ENCODE measurements around the gene PACS2. TPM values are rescaled to one million over a fixed set of nuclear protein-coding genes. Genes with fewer than 3 reads are reported as not detected.

PACS2 gene
- total RNA-seq, 4 donors from 2014 or later: 142 to 225 (median 183) TPM

- no peak for DNase-seq (ENCODE audit: low spot score in 2 of 2)
- Histone ChIP-seq H3K27me3 (no peaks in the 10 kb centered on the region), H3K4me1 (peaks cover 0 to 23% (median 12%) of the 10 kb centered on the region in 4 donors), H3K9me3 (peaks cover 0 to 25% (median 0%) of the 10 kb centered on the region in 4 donors), H3K27ac (no peak overlapping the region), H3K36me3 (peaks cover 0 to 39% (median 10%) of the 10 kb centered on the region in 3 donors), H3K4me3 (no peak overlapping the region)
- WGBS, 2 donors: 94 to 96% methylated on average over 8 of the region's 9 CpGs
- TF ChIP-seq CTCF (IDR thresholded peaks at IDR 0.05): no peak
- TF ChIP-seq EP300 (IDR thresholded peaks at IDR 0.05): no peak
- TF ChIP-seq POLR2A (IDR thresholded peaks at IDR 0.05): no peak
Measured at GRCh38 chr14:105400016-105400415, 85.5 kb downstream of the PACS2 start.

- 97 to 99% methylated on average over 9 of the region's 9 CpGs for WGBS, 2 donors
Measured at GRCh38 chr14:105401699-105402098, 87.2 kb downstream of the PACS2 start.

GRCh38 chr14:105408592-105408991, 94.0 kb downstream of the PACS2 start:
- Histone ChIP-seq H3K27me3 (peaks cover 0 to 25% of the 10 kb centered on the region in 2 donors), H3K4me3 (no peak overlapping the region), H3K36me3 (no peaks in the 10 kb centered on the region), H3K9me3 (peaks cover 0 to 9% (median 0%) of the 10 kb centered on the region in 4 donors), H3K27ac (no peak overlapping the region), H3K4me1 (peaks cover 0 to 16% (median 11%) of the 10 kb centered on the region in 4 donors)
- TF ChIP-seq CTCF (IDR thresholded peaks at IDR 0.05): no peak
- TF ChIP-seq POLR2A (IDR thresholded peaks at IDR 0.05): no peak
- TF ChIP-seq EP300 (IDR thresholded peaks at IDR 0.05): no peak
- DNase-seq (ENCODE audit: low spot score in 2 of 2): no peak
- WGBS, 2 donors: 79 to 80% methylated on average over 13 of the region's 13 CpGs

More at GRCh38 chr14:105401699-105402098, 87.2 kb downstream of the PACS2 start:
- no peaks in the 10 kb centered on the region for H3K27me3 ChIP-seq
- H3K27ac ChIP-seq: no peak overlapping the region
- H3K36me3 ChIP-seq: peaks cover 0 to 29% (median 10%) of the 10 kb centered on the region in 3 donors
- peaks cover 0 to 25% (median 0%) of the 10 kb centered on the region in 4 donors for H3K9me3 ChIP-seq
- no peak for TF ChIP-seq CTCF (IDR thresholded peaks at IDR 0.05)
- no peak for TF ChIP-seq EP300 (IDR thresholded peaks at IDR 0.05)
- no peak for TF ChIP-seq POLR2A (IDR thresholded peaks at IDR 0.05)
- H3K4me3 ChIP-seq: no peak overlapping the region
- no peak for DNase-seq (ENCODE audit: low spot score in 2 of 2)
- peaks cover 0 to 23% (median 12%) of the 10 kb centered on the region in 4 donors for H3K4me1 ChIP-seq

GRCh38 chr14:105409364-105409763, 94.8 kb downstream of the PACS2 start:
- Histone ChIP-seq H3K4me3 (no peak overlapping the region), H3K36me3 (no peaks in the 10 kb centered on the region), H3K9me3 (peaks cover 0 to 6% (median 0%) of the 10 kb centered on the region in 4 donors), H3K27me3 (peaks cover 0 to 25% of the 10 kb centered on the region in 2 donors), H3K27ac (no peak overlapping the region), H3K4me1 (peaks cover 0 to 17% (median 12%) of the 10 kb centered on the region in 4 donors)
- 86 to 87% methylated on average over 3 of the region's 3 CpGs for WGBS, 2 donors
- TF ChIP-seq POLR2A (IDR thresholded peaks at IDR 0.05): no peak
- TF ChIP-seq CTCF (IDR thresholded peaks at IDR 0.05): no peak
- no peak for TF ChIP-seq EP300 (IDR thresholded peaks at IDR 0.05)
- no peak for DNase-seq (ENCODE audit: low spot score in 2 of 2)

- peaks cover 0 to 26% (median 14%) of the 10 kb centered on the region in 4 donors for H3K4me1 ChIP-seq
- 36 to 46% methylated on average over 5 of the region's 5 CpGs for WGBS, 2 donors
- H3K4me3 ChIP-seq: peak overlapping the region in 3 of 4 donors; percentile 9 to 45 (median 22)
- H3K27ac ChIP-seq: no peak overlapping the region
- no peak for TF ChIP-seq CTCF (IDR thresholded peaks at IDR 0.05)
- TF ChIP-seq POLR2A (IDR thresholded peaks at IDR 0.05): no peak
- peaks cover 0 to 25% of the 10 kb centered on the region in 2 donors for H3K27me3 ChIP-seq
- DNase-seq (ENCODE audit: low spot score in 2 of 2): no peak
- no peaks in the 10 kb centered on the region for H3K9me3 ChIP-seq
- H3K36me3 ChIP-seq: no peaks in the 10 kb centered on the region
Measured at GRCh38 chr14:105410642-105411016, 96.1 kb downstream of the PACS2 start.
